LNCAP (cell line): ENCODE data around the gene LIX1.

Source experiments
- CTCF ChIP-seq: fragments of 450-650 bp; IDR thresholded peaks from 2 replicates; pipeline ENCODE4 v1.5.1; 2017; ENCODE audit warnings: mild to moderate bottlenecking

Gene LIX1

GRCh38 chr5:97043511-97043910 lies 98.9 kb downstream of the LIX1 start:
- TF ChIP-seq CTCF: no peak

DNA sequence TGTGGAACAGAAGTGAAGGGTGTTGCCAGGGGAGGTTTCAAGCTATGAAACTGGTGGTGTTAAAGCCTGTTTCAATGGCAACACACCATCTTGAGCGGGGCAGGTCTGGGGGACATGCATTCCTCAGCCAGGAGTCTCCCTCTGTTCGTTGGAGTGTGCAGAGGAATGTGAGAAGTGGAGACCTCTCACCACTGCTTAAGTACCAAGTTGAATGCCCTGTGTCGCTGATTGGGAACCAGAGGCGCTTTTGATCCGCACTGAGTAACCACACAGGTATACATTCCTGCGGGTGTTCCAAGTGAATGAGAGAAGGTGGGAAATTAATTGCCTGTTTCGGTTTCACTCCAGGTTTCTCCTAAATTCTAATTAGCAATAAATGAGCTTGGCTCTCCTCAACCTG lies 99.4 kb downstream of the LIX1 start:
- TF ChIP-seq CTCF: no peak
